NCI-H146 treated with DMSO at 0.1 percent for 48 hours (cell line): Measurements from ENCODE around the gene KRTAP2-2.

Experiments
- DNase-seq: peaks from one replicate; lab custom pipeline; 2025; ENCODE audit not compliant: unreplicated experiment; lab: John Stamatoyannopoulos, UW

The KRTAP2-2 gene

DNA sequence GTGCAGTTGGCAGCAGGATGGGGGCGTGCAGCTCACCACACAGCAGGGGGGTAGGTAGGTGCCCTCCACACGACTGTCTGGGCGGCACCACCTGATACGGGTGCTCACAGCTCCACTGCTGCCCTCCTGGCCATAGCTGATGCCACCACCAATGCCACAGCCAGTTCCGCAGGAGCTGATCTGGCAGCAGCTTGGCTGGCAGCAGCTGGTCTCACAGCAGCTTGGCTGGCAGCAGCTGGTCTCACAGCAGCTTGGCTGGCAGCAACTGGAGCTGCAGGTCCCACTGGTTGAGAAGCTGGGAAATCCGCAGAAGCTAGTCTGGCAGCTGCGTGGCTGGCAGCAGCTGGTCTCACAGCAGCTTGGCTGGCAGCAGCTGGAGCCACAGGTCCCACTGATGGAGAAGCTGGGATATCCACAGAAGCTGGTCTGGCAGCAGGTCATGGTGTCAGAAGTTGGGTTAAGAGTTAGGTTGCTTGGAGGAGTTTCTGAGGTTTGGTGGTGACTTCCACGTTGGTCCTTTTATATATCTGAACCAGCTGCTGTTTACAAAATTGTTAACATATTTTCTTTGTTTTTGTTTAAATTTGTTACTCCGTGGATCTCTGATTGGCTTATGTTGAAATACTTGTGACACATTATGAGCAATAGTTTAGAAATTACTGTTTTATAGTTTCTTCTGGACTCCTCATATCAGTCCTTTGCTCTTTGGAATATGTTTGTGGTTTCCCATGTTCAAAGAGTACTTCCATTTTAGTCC is 28.1 kb downstream of the KRTAP2-2 start, which contains the start of gene KRTAP1-5:
KRTAP1-5 (minus strand) TSS at position 494 of the 757 bp plus-strand sequence; CDS start at position 441, 53 bp downstream.
- DNase-seq = no peak

DNA sequence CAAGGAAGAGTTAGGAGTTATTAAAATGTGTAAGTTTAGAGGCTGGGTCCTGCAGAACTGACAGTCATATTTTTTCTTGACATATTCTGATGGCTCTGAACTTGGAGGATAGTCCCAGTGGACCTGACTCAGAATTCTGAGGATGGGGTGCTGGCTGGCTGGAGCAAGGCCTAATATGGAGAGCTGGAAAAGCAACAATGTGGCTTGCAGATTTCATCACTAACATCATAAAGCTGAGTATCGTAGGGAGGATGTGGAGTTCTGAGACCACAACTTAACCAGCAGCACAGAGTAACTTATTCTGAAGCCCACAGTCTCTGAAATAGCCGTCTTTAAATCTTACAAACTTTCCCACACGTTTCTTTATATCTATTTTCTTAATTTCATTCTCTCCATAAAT is 30.3 kb downstream of the KRTAP2-2 start:
- DNase-seq = no peak

DNA sequence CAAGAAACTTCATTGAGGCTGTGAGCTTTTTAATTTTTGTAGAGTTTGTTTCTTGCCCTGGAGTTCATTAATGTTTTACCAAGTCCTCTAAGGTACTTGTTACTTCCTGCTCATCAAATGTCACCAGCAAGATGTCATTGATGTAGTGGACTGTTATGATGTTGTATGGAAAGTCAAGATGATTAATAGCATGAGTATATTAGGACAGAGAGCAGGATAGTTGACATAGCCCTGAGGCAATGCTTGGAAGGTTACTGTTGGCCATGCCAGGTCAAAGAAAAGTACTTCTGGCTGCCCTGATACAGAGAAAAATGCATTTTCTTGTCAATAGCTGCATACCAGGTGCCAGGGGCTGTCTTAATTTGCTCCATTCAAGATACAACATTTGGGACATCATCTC is 34.7 kb downstream of the KRTAP2-2 start:
- DNase-seq = peak; percentile 85

DNA sequence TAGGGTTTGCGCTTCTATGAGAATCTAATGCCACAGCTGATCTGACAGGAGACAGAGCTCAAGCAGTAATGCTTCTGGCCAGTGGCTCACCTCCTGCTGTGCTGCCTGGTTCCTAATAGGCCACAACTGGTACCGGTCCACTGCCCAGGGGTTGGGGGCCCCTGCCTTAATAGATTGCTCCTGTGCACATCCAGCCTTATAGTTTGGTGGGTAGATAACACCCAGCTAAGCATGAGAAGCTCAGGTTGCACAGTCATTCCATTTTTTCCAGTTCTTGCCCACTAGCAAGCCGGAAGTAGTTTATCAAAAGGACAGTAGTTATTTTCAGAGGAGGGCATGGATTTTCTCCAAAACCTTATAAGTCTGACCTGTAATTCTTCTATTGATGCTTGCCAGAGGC is 35.6 kb downstream of the KRTAP2-2 start:
- no peak for DNase-seq

DNA sequence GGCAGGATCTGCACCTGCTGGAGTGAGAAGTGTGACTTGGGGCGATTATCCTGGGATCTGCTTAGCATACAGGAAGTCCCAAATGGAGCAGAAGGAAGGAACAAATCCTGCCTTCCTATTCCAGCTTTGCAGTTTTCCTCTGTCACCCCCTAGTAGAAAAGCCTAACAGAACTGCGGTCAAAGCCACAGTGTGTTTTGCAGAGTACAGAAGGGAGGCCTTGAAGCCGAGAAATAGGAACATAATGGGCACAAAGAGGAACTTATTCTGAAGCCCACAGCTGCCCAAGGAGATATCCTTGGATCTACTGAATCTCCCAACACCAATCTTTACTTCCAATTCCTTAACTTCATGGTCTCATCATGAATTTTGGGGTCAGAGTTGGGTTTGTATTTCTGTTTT is 36.5 kb downstream of the KRTAP2-2 start:
- DNase-seq = no peak

DNA sequence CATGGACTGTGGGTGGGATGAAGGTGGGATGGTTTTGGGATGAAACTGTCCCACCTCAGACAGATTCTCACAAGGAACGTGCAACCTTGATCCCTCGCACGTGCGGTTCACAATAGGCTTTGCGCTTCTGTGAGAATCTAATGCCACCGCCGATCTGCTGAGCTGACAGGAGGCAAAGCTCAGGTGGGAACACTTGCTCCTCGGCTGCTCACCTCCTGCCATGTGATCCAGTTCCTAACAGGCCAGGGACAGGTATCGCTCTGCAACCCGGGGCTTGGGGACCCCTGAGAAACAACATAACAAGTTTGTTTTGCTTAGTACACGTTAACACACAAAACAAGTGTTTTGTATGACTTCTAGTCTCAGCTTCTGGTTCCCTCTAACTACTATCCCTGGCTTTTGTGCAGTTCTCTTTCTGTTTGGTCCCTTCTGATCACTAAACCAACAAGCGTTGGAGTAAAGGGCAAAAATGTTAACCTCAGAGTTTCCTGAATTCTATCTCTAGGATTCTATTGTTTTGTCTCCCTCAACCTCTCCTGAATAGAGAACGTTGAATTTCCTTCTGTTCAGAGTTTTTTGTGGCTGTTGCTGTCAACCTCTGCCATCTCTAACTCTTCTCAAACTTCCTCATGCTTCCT is 38.3 kb downstream of the KRTAP2-2 start:
- no peak for DNase-seq

DNA sequence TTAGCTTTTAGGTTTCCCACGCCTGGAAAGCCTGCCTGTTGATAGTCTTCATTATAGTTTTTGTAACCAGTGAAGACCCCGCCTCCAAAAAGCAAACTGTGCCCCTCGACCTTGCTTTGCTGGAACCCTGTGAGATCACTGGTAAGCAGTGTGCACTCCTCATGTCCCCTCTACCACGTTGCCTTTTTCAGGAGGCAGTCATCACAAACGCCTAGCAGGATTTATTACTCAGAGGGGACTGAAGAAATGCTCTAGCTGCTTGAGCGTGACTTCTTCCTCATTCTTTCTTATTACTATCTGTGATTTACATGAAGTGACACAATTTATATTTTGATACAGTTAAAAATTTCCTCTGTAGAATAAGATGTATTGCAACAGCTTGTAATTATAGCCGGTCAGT is 39.6 kb downstream of the KRTAP2-2 start:
- DNase-seq = no peak

DNA sequence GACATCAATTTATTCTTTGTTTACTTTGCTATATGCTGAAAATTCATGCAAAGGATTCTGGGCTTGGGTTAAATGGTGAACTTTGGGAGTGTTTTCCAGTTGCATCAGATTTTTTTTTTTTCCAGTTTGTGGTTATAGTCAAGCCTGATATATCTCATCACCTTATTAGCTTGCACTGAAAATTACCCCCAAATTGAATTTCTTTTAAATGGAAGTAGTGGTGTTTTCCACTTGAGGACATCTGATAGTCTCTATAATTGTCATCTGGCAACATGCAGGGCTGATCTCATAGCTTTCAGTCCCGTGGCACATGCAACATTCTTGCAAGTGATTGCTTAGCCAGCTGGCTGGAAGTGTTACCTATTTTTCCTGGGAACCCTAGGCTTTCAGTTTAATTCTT is 41.4 kb downstream of the KRTAP2-2 start:
- no peak for DNase-seq

DNA sequence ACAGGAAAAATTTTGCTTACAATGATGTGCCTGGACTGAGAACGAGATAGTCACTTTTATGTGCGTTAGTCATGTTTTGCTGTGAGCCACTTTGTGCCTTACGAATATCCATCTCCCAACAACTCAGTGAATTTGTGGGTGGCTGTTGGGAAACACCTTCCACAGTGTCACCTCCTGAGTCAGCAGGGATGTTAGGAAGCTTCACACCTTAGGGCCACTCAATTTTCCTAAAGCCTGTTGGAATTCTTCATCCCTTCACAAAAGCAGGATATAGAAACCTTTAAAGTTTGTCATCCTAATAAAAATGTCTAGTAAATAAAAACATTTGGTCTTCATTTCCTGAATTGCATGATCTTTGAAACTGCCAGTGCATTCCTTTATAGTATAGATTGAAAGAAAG is 41.8 kb downstream of the KRTAP2-2 start:
- no peak for DNase-seq

DNA sequence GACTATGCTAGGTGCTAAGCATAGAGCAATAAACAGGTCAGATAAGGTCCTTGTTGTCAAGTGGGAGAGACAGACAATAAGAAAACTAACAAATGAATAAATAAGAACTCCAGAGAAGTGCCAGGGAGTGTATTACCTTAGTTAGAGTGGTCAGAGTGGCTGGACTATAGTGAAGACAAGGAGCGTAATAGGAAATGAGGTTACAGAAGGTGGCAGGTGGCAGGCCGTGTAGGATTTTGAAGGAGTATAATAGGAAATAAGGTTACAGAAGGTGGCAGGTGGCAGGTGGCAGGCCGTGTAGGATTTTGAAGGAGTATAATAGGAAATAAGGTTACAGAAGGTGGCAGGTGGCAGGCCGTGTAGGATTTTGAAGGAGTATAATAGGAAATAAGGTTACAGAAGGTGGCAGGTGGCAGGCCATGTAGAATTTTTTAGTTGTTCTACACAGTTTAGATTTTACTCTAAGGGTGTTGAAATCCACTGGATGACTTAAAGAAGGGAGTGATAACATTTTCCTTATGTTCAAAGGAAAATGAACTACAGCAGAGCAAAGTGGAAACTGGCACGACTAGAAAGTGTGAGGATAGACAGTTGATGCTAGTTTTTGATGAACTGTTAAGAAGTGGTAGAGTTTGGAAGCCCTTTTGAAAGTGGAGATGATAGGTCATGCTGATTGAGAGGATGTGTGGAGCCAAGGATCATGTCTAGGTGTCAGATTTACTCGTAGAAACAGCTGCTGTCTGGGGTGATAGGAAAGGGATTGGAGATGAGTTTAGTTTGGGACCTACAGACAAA is 42.5 kb downstream of the KRTAP2-2 start:
- no peak for DNase-seq

DNA sequence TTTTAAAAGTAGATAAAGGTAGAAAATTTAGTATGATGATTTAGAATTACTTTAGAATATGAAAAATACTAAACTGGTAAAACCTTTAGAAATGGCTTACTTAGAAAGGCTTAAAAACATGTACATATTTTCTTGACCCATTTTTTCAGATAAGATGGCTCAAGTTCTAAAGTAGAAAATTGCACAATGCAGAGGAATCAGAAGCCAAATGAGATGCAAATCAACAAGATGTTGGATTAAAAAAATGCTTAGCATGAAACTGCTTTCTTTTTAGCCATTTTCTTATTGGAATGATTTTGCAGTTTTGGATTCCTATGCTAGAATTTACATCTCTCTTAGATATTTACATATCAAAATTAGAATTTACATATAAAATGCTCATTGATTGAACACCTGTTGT is 44.6 kb downstream of the KRTAP2-2 start:
- no peak for DNase-seq

DNA sequence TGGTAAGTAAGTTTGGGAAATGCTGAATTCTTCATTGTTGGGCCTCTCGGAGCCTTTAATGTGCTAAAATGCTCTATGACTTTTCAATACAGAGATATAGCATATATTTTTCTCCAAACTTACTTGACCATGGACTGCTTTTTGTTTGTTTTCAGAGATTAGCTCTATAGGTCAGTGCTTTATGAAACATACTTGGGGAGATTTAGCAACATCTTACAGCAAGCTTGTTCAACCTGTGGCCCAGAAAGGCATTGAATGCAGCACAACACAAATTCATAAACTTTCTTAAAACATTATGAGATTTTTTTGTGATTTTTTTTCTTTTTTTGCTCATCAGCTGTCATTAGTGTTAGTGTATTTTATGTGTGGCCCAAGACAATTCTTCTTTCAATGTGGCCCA is 45.1 kb downstream of the KRTAP2-2 start:
- no peak for DNase-seq

DNA sequence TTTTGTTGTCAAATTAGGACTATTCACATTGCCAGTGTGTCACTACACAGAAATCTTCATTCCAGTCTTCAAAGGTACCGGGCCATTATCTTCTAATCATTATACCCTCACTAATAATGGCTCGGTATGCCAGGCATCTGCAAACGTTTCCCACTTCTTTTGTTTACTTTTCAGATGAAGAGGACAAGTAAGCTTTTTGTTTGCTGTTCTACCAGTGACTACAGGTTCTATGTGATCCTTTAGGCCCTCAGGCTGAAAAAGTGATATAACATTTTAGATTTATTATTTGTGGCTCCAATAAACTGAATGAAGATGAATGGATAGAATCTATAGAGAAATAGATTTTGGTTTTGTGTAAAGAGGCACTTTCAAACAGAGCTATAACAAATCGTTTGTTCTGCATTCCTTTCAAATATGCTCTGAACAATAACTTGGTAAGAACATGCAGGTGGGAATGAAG is 45.7 kb downstream of the KRTAP2-2 start:
- DNase-seq = peak; percentile 21

DNA sequence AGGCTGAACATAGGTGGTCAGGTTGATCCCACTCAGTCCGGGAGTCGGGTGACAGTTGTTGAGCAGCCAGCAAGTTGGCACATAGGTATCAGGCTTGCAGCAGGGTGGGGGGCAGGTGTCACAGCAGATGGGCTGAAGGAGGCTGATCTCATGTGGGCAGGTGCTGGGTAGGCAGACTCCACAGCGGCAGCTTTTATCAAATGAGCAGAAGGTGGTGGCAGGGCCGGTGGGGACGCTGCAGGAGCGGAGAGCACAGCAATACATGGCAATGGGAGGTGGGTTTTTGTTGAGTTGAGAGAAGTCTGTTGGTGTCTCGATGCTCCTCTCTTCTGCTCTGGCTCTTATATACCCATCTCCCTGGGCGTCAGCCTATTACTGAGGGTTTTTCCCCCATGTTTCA is 46.2 kb downstream of the KRTAP2-2 start, which contains the start of gene KRTAP3-1:
KRTAP3-1 (minus strand) TSS at position 318 of the 400 bp plus-strand sequence; CDS start at position 264, 54 bp downstream.
- peak; percentile 40 for DNase-seq
